Hematopoietic multipotent progenitor cell treated with erythropoietin and hydrocortisone succinate and interleukin-3 and kit ligand, for 15 days (in vitro differentiated cells): ENCODE results near the gene FAHD1.
A peak's percentile ranks its signal among the peaks of the same experiment; 100 is the strongest.

Source experiments
- DNase-seq: peaks from one replicate; pipeline ENCODE4 v3.0.0-alpha.2; 2015; ENCODE audit warnings: low spot score

FAHD1 gene

GRCh38 chr16:1826691-1827573 lies at the start of gene FAHD1, which contains the start of gene HAGH:
Gene FAHD1, plus strand, starts transcription at chr16:1827206. Its CDS starts 33 bp downstream, at chr16:1827239.
Gene HAGH, minus strand, starts transcription at chr16:1826825. Its CDS starts 38 bp downstream, at chr16:1826787.
- peak; percentile 93 for DNase-seq

DNA sequence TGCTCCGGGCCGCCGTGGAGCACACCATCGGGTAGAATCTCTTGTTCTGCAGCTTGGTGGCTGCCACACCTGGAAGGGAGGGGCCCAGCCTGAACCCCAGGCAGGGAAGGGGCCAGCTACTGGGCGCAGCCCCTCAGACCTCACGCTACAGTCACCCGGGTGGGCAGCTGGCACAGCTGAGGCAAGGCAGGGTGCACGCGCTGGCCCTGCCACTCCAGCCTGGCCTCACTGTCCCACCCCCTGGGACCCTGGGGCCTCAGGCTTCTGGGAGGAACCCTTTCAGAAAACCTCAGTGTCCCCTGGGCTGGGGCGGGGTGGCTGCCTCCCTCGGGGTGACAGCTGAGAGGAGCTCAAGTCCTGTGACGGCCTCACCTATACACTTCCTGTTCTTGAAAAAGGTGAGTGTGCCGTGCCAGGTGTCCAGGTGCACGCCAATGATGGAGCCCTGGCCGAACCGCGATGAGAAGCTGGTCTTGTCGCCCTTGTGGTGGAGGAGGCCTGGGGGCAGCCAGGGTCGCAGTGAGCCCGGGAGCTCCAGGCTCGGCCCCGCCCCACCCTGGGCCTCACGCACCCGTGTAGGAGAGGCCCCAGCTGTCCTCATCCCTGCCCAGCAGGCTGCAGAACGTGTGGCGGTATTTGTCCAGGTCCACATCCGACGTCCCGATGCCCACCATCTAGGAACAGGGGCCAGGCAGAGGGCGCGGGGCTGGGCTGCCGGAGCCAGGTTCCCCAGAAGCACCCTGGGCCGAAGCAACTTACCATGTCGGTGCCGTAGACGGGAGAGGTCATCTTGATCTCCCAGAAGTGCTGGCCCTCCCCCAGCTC lies 49.4 kb upstream of the FAHD1 start:
- no peak for DNase-seq

GRCh38 chr16:1778200-1779179 lies 48.5 kb upstream of the FAHD1 start:
- no peak for DNase-seq

DNA sequence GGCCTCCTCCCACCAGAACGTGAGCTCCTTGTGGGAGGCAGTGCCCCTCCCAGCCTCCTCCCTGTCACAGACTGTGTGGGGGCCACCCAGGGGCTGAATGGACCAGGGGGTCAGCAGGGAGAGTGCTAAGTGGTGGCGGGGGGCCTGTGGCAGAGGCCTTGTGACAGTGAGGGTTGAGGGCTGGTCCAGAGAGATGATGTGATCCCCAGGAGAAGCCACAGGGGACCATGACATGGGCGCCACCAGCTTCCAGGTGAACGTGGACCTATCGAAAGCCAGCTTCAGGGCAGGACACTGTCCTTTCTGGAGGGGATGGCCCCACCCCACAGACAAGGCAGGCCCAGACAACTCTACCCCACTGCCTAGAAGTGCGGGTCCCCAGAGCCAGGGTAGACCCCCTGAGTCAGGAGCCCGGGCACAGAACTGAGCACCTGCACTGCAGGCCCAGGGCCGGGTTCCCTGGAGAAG lies 47.7 kb upstream of the FAHD1 start:
- no peak for DNase-seq

DNA sequence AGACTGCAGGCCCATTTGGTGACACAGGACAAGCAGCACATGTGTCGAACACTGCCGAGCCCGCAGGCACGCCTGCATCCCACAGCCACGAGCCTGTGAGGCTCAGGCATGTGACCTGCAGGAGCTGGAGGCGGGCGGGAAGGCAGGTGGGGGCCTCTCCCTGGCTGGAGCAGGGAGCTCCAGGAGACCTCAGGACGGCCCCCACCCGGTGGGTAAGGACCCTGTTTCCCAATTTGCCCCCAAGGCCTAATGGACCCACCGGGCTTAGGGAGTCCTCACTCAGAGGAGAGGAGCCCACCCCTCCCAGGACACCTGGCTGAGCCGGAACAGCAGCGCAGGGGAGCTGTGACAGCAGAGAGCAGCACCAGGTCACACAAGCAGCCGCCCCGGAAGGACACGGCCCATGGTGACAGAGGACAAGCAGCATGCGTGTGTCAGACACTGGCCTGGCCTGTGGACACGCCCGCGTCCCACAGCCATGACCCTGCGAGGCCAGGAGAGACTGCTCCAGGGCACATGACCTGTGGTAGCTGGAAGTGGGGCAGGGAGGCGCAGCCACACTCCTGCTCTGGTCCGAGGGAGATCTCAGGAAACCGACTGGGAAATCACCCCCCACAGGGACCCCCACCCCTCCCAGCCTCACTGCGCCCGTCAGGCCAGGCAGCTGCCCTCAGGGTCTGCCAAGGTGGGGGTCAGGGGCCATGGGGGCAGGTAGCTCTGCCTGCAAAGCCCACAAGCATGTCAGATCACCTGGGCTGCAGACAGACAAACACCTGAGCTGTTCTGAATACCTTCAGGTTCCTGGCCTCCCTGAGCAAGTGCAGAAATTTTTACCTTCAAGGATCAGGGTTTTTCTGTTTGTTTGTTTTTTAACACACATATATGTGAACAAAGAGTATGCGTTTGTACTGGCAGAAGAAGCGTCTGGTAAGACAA lies 47.0 kb upstream of the FAHD1 start:
- DNase-seq: no peak

- DNase-seq: no peak
Measured at GRCh38 chr16:1780677-1781072, 46.3 kb upstream of the FAHD1 start.

DNA sequence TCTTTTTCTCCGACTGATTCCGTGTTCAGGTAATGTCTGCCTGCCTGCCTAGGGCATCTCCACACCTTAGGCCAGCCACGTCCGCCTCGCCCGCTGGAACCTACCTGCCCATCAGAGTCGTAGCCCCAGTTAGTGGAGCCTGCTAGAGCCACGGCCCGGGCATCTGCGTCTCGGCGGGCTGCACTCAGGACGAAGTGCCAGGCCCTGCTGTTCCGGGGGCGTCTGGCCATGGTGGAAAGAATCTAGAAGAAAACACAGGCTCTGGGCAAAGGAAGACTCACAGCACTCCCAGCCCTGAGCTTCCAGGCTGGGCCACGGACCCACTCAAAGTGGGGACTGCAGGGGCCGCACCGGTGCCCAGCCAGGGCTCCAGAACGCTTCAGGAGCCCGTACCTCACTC lies 45.8 kb upstream of the FAHD1 start:
- DNase-seq: no peak

DNA sequence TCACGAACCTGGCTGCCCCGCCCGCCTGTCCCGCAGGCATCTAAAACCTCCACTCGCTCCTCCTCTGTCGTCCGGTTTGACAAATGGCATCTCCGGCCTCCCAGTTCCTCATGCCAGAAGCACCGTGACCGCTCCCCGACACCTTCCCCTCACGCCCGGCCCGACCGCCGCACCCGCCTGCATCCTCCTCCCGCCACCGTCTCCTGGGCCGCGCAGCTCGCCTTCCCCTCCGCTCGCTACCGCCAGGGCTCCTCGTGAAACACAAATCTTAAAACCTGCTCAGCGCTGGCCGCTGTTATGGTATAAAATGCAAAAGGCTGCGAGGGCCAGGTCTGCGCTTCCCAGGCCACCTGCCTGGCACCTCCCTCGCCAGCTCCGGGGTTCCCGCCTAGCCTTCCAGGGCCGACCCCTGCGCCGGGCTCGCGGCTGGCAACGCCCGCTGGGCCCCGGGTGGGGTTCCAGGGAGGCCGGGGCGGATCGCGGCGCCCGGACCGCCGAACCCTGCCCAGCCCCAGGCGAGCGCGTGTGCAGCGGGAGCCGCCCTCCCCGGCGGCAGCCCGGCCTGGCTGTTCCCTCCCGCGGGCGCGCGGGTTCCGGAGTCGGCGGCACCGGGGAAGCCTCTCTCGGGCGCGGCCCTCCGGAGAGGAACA lies 45.1 kb upstream of the FAHD1 start:
- DNase-seq: peak; percentile 25

- DNase-seq: peak; percentile 100
Measured at GRCh38 chr16:1782408-1783264, 44.4 kb upstream of the FAHD1 start, which contains the start of the genes NUBP2 and SPSB3. Gene NUBP2, plus strand, starts transcription at chr16:1782960. Its CDS starts 61 bp downstream, at chr16:1783021. Gene SPSB3, minus strand, starts transcription at chr16:1782571. Its CDS starts 1,088 bp downstream, at chr16:1781483.

DNA sequence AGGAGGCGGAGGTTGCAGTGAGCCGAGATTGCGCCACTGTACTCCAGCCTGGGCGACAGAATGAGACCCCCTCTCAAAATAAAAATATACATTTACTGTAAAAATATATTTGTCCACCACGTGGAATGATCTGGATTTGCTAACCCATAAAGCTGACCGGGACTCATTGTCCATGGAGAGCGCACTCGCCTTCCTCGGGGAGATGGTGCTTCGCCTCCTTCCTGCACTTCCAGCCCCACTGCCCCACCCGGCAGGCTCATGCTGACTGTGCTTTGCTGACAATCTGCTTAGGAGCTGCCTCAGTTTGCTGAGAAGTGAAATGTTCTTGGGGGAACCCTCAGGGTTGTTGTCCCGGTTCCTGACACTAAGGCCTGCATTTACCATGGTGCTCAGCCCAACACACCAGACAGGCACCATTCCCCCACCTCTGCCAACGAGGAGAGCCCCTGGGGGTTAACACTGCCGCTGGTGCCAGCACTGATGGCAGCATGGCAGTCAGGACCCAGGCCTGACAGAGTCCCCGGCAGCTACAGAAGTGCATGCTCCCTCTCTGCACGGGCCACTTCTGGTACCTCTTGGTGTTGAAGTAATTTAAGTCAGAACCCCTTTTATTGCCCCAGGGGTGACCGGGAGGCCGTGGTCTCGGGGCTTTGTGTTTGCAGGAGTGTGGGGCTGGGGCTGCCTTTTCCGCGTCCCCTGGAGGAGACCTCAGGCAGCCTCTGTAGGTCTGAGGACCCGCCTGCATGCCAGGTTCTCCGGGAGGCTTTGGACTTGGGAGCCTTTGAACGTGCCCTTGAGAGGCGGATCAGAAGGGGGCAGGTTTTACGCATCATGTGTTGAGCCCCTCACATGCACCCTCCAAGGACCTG lies 41.8 kb upstream of the FAHD1 start:
- no peak for DNase-seq

DNA sequence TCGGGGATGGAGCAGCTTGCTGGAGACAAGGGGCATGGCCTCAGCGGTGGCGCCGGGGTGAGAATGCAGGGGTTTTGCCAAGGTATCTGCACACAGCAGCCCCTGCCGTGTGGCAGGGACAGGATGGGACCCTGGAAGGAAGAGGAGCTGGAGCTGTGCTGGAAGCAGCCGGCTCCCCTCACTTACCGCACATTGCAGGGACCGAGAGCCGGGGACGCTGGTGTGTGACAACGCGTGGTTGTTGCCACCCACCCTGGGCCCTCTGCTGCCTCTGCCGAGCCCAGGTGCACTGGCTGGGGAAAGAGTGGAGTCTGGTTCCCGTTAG lies 41.2 kb upstream of the FAHD1 start:
- no peak for DNase-seq

- DNase-seq: no peak
Measured at GRCh38 chr16:1786242-1787055, 40.6 kb upstream of the FAHD1 start.

DNA sequence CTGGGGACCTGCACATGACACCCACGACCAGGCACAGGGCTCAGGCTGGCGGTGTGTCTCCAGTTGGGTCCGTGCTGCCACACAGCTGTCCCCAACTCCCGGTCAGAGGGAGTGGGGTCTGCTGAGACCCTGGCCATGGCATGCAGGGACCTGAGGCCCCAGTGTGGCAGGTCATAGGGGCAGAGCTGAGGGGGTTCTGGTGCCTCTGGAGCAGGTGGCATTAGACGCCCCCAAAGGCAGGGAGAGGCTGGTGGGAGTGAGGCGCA lies 40.0 kb upstream of the FAHD1 start:
- no peak for DNase-seq

GRCh38 chr16:1787322-1788094 lies 39.5 kb upstream of the FAHD1 start:
- DNase-seq: no peak

DNA sequence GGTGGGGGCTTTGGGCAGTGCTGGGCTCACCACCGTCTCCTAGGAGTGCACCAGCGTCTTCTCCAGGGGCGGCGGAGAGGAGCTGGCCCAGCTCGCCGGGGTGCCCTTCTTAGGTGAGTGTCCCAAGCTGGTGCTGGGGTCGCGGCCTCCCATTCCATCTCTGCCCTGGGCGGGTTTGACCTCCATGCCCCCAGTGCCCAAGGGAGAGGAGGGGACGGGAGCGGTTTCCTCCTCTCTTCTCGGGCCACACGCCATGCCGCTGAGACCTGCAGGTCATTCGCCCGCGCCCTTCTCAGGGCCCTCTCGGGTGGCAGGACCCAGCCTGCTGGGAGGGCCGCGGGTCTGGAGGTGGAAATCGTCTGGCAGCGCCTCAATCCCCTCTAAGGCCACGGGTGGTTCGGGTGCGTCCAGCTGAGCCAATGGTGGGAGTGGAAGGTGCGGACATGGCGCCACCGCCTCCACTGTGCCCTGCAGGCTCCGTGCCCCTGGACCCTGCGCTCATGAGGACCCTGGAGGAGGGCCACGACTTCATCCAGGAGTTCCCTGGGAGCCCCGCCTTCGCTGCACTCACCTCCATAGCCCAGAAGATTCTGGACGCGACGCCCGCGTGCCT lies 38.8 kb upstream of the FAHD1 start:
- no peak for DNase-seq

DNA sequence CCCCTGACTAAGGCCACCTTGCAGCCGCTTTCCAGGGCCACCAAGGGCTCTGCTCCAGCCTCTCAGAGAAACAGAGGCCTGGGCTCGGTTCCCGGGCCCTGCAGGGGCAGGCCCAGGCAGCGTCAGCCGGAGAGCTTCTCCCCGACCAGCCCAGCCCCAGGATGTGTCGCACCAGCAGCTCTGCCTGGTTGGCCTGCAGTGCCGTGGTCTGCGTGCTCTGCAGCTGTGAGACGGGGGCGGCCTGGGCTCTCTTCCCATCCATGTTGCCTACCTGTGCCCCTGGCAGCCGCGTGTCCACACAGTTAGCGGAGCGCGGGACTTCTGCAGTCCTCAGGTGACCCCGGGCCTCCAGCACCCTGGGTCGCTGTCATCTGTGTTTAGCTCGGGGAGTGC lies 38.3 kb upstream of the FAHD1 start:
- DNase-seq: no peak
